Uterus (tissue), 4 donors: ENCODE results near the gene CASP10. TPM values are rescaled to one million over a fixed set of nuclear protein-coding genes. Genes with fewer than 3 reads are reported as not detected.
A peak's percentile ranks its signal among the peaks of the same experiment; 100 is the strongest.

Source experiments
- DNase-seq, 2 donors: peaks; one replicate each; pipeline ENCODE4 v3.0.0-alpha.2; 2019 to 2020
- H3K27ac ChIP-seq, 2 donors: fragments of 200-600 bp; sonication (generic); 1 replicate in 1 of 2; 2 replicates in 1 of 2; pipeline ENCODE4 v1.5.1; 2016 to 2018
- H3K27me3 ChIP-seq, 2 donors: fragments of 200-600 bp; sonication (generic); one replicate each; pipeline ENCODE4 v1.5.1; 2018 to 2019; ENCODE audit warnings: control low read depth in 1 of 2
- H3K36me3 ChIP-seq, 2 donors: fragments of 200-600 bp; sonication (generic); one replicate each; pipeline ENCODE4 v1.5.1; 2019; ENCODE audit warnings: control low read depth in 1 of 2
- H3K4me1 ChIP-seq, 2 donors: fragments of 200-600 bp; sonication (generic); one replicate each; pipeline ENCODE4 v1.5.1; 2018 to 2019; ENCODE audit warnings: control low read depth in 1 of 2
- H3K4me3 ChIP-seq, 2 donors: fragments of 200-600 bp; sonication (generic); 1 replicate in 1 of 2; 2 replicates in 1 of 2; pipeline ENCODE4 v1.5.1; 2018 to 2019; ENCODE audit warnings: mild to moderate bottlenecking in 1 of 2
- H3K9me3 ChIP-seq, 2 donors: fragments of 200-600 bp; sonication (generic); one replicate each; pipeline ENCODE4 v1.5.1; 2019; ENCODE audit warnings: control low read depth in 1 of 2
- POLR2A ChIP-seq, 2 donors: fragments of 450-650 bp; IDR thresholded peaks; one replicate each; pipeline ENCODE4 v1.6.1; 2016; ENCODE audit warnings: antibody characterized with exemption in 2 of 2, mild to moderate bottlenecking in 1 of 2, moderate library complexity in 1 of 2
- intact Hi-C: fragments of 100-400 bp; cut with DNase I; formaldehyde crosslinking; loops from one replicate; pipeline ENCODE4 v1.15.1; 2023; ENCODE audit warnings: low total_unique reads
- total RNA-seq, 4 donors: library from RNA; depleted of rRNA in 3 of 4; stranded (reverse); fragments of >200 nt in 3 of 4; gene quantifications; one replicate each; pipeline versions ENCODE4 v1.1.0 to v1.2.4, GENCODE V29; 2014 to 2023
- TF ChIP-seq, protein P1 (sequence below), 4 experiments: fragments of 200-600 bp in 2 of 4; fragments of 450-650 bp in 2 of 4; sonication (generic) in 2 of 4; IDR thresholded peaks; one replicate each; pipeline ENCODE4 v1.5.1; 2016 to 2019; ENCODE audit warnings: antibody characterized with exemption in 4 of 4, mild to moderate bottlenecking in 2 of 4, moderate library complexity in 1 of 4
- donor health status: DM: yes; HTN: yes; CAD: no.

CASP10 gene
- total RNA-seq, 4 donors from 2014 or later = 1.8 to 21.6 (median 11.7) TPM

DNA sequence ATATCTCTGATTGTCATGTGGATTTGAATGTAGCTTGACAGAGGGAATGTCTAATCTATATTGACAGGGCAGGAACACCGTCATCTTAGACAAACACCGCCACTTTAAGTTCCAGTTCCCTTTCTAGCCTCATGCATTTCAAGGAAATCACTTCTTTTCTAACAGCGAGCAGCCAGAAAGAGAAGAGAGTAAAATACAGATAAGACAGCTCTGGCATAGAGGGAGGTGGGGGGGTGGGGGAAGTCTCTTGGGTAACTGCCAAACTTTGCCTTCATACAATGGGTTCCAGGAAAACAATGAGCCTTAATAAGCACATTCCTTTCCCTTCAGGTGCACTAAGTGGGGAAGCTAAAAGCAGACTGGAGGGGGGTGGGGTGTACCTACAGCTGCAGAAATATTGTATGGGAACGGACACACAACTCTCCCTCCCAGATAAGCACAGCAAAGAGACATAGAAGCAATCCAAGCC lies 37.2 kb downstream of the CASP10 start:
- H3K4me1 ChIP-seq = no peaks in the 10 kb centered on the region
- H3K27ac ChIP-seq = peak overlapping the region in 1 of 2 donors; percentile 0
- H3K27me3 ChIP-seq = no peaks in the 10 kb centered on the region
- DNase-seq = peak in 1 of 2 donors; percentile 33
- TF ChIP-seq POLR2A (IDR thresholded peaks at IDR 0.05) = no peak
- TF ChIP-seq, protein P1, sequence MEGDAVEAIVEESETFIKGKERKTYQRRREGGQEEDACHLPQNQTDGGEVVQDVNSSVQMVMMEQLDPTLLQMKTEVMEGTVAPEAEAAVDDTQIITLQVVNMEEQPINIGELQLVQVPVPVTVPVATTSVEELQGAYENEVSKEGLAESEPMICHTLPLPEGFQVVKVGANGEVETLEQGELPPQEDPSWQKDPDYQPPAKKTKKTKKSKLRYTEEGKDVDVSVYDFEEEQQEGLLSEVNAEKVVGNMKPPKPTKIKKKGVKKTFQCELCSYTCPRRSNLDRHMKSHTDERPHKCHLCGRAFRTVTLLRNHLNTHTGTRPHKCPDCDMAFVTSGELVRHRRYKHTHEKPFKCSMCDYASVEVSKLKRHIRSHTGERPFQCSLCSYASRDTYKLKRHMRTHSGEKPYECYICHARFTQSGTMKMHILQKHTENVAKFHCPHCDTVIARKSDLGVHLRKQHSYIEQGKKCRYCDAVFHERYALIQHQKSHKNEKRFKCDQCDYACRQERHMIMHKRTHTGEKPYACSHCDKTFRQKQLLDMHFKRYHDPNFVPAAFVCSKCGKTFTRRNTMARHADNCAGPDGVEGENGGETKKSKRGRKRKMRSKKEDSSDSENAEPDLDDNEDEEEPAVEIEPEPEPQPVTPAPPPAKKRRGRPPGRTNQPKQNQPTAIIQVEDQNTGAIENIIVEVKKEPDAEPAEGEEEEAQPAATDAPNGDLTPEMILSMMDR (IDR thresholded peaks at IDR 0.05) = no peak
- no peaks in the 10 kb centered on the region for H3K36me3 ChIP-seq
- H3K9me3 ChIP-seq = no peaks in the 10 kb centered on the region
- H3K4me3 ChIP-seq = no peak overlapping the region
- intact Hi-C loops = no loop called here

DNA sequence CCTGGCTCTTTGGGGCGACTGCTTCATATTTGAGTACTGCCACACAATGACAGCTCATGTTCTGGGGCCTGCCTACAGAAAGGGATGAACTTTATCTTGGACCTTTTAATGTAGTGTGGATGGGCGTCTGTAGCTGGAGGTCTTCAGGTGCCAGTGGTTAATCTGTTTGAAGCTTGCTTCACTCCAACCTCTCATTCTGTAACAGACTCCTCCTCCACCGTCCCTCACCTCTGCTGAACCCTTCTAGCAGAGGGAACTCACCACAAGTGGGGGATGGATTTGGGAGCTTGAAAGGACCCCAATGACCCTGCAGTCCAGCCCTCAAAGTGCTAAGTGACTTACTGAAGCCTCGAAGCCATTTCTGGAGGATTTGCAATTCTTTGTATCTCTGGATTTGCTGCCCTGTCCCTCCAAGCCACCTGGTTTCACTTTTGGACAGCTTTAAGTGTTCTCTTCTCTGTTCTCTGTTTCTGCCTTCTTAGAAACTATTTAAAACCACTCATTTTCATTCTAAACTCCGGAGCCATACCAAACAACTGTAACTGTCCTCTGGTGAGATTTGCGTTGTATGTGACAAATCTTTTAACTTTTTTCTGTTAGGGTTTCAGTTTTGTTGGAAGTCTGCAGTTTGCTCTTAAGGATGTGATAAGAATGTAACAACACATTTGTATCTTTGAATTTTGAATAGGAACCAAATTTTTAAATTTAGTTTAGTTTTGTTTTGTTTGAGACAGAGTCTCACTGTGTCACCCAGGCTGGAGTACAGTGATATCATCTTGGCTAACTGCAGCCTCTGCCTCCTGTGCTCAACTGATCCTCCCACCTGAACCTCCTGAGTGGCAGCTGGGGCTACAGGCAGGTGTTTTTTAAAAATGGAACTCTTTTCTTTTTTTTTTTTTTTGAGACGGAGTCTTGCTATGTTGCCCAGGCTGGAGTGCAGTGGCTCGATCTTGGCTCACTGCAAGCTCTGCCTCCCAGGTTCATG lies 40.4 kb downstream of the CASP10 start:
- DNase-seq = no peak
- H3K4me1 ChIP-seq = no peaks in the 10 kb centered on the region
- H3K27me3 ChIP-seq = no peaks in the 10 kb centered on the region
- intact Hi-C loops = no loop called here
- no peak overlapping the region for H3K27ac ChIP-seq
- H3K4me3 ChIP-seq = no peak overlapping the region
- H3K36me3 ChIP-seq = no peaks in the 10 kb centered on the region
- TF ChIP-seq POLR2A (IDR thresholded peaks at IDR 0.05) = no peak
- TF ChIP-seq, protein P1 (IDR thresholded peaks at IDR 0.05) = no peak
- H3K9me3 ChIP-seq = no peaks in the 10 kb centered on the region

DNA sequence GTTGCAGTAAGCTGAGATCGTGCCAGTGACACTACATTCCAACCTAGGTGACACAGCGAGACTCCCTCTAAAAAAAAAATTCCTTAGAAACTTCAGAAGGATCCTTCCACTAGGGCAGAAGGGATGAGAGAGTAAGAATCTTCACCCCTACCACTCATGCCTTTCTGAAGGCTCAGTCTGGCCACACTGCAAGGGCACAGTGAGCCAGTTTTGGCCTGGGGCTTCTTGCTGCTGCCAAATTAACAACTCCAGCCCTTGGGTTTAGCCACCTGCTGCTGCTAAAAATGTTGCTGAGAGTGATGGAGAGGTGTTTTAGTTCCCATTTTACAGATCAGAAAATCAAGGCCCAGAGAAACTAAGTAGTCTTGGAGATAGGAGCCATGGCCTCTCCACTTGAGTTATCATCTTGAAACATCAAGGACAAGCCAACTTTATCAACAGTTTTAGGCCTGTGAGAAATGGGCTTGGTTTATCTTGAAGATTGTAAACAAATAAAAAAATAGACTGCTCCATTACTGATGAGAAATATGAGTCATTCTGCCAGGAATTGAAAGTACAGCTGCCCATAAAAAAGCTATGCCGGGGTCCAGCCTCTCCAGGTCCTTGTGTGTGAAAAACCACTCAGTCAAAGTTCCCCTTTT lies 45.5 kb downstream of the CASP10 start:
- no peak for DNase-seq
- intact Hi-C loops = no loop called here
- H3K4me1 ChIP-seq = no peaks in the 10 kb centered on the region
- H3K27me3 ChIP-seq = no peaks in the 10 kb centered on the region
- H3K9me3 ChIP-seq = no peaks in the 10 kb centered on the region
- H3K36me3 ChIP-seq = no peaks in the 10 kb centered on the region
- no peak overlapping the region for H3K27ac ChIP-seq
- H3K4me3 ChIP-seq = no peak overlapping the region
- TF ChIP-seq POLR2A (IDR thresholded peaks at IDR 0.05) = no peak
- TF ChIP-seq, protein P1 (IDR thresholded peaks at IDR 0.05) = no peak

DNA sequence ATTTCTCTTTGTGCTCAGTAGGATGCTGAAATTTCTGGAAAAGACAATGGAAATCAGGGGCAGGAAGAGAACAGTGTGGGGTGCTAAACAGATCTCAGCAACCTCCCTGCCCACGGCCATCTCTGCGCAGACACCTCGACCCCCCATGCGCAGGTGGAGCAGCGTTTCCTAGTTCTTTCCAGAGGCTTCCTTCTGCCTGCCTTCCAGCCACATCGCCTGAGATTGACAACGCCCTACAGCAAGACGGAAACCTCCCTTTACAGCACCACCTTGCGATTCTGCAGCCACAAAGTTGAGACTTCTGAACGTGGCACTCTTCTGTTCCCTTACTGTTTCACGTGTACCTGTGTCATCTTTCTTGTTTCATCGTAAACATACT lies 46.0 kb downstream of the CASP10 start:
- no peak for DNase-seq
- no peaks in the 10 kb centered on the region for H3K9me3 ChIP-seq
- no peaks in the 10 kb centered on the region for H3K27me3 ChIP-seq
- H3K4me1 ChIP-seq = no peaks in the 10 kb centered on the region
- H3K4me3 ChIP-seq = no peak overlapping the region
- H3K36me3 ChIP-seq = no peaks in the 10 kb centered on the region
- intact Hi-C loops = no loop called here
- H3K27ac ChIP-seq = no peak overlapping the region
- TF ChIP-seq POLR2A (IDR thresholded peaks at IDR 0.05) = no peak
- TF ChIP-seq, protein P1 (IDR thresholded peaks at IDR 0.05) = no peak
